ENCODE measurements around the gene NUDC. TPM values are rescaled to one million over a fixed set of nuclear protein-coding genes. Genes with fewer than 3 reads are reported as not detected.

Gene NUDC
- total and polyA plus RNA-seq, 10 of the 15 experiments (the other 5 are each of a cell fraction or from before 2014, with no cell fraction given): 5.5 to 227 (median 67.4) TPM

DNA sequence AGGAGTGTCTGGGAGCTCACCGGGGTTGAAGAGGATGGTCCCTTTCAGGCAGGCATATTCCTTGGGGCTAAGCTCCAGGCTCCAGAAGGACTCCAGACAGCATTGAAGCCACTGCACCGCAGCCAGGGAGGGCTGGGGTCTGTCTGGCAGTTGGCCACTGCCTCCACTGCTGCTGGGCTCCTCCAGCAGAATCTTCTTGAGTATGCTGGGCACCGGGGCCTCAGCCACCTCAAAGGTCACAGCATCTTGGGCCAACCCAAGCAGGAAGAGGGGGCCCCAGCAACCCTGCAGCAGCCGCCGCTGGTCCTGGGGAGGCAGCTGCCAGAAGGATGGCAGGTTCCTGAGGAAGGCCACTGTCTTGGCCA is 8.2 kb upstream of the NUDC start (continued):
- TF ChIP-seq, protein P1, sequence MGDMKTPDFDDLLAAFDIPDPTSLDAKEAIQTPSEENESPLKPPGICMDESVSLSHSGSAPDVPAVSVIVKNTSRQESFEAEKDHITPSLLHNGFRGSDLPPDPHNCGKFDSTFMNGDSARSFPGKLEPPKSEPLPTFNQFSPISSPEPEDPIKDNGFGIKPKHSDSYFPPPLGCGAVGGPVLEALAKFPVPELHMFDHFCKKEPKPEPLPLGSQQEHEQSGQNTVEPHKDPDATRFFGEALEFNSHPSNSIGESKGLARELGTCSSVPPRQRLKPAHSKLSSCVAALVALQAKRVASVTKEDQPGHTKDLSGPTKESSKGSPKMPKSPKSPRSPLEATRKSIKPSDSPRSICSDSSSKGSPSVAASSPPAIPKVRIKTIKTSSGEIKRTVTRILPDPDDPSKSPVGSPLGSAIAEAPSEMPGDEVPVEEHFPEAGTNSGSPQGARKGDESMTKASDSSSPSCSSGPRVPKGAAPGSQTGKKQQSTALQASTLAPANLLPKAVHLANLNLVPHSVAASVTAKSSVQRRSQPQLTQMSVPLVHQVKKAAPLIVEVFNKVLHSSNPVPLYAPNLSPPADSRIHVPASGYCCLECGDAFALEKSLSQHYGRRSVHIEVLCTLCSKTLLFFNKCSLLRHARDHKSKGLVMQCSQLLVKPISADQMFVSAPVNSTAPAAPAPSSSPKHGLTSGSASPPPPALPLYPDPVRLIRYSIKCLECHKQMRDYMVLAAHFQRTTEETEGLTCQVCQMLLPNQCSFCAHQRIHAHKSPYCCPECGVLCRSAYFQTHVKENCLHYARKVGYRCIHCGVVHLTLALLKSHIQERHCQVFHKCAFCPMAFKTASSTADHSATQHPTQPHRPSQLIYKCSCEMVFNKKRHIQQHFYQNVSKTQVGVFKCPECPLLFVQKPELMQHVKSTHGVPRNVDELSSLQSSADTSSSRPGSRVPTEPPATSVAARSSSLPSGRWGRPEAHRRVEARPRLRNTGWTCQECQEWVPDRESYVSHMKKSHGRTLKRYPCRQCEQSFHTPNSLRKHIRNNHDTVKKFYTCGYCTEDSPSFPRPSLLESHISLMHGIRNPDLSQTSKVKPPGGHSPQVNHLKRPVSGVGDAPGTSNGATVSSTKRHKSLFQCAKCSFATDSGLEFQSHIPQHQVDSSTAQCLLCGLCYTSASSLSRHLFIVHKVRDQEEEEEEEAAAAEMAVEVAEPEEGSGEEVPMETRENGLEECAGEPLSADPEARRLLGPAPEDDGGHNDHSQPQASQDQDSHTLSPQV (IDR thresholded peaks at IDR 0.05): no peak
- TF ChIP-seq NFYB (IDR thresholded peaks at IDR 0.05; ENCODE audit: insufficient read depth, low read depth, low read length): no peak
- TF ChIP-seq SUPT20H (IDR thresholded peaks at IDR 0.05; ENCODE audit: borderline replicate concordance, control insufficient read depth, low read depth, low read length): no peak
- TF ChIP-seq GABPA (IDR thresholded peaks at IDR 0.05; ENCODE audit: low read depth): no peak
- no peak for TF ChIP-seq ZNF24 (IDR thresholded peaks at IDR 0.05)
- TF ChIP-seq, protein P2, sequence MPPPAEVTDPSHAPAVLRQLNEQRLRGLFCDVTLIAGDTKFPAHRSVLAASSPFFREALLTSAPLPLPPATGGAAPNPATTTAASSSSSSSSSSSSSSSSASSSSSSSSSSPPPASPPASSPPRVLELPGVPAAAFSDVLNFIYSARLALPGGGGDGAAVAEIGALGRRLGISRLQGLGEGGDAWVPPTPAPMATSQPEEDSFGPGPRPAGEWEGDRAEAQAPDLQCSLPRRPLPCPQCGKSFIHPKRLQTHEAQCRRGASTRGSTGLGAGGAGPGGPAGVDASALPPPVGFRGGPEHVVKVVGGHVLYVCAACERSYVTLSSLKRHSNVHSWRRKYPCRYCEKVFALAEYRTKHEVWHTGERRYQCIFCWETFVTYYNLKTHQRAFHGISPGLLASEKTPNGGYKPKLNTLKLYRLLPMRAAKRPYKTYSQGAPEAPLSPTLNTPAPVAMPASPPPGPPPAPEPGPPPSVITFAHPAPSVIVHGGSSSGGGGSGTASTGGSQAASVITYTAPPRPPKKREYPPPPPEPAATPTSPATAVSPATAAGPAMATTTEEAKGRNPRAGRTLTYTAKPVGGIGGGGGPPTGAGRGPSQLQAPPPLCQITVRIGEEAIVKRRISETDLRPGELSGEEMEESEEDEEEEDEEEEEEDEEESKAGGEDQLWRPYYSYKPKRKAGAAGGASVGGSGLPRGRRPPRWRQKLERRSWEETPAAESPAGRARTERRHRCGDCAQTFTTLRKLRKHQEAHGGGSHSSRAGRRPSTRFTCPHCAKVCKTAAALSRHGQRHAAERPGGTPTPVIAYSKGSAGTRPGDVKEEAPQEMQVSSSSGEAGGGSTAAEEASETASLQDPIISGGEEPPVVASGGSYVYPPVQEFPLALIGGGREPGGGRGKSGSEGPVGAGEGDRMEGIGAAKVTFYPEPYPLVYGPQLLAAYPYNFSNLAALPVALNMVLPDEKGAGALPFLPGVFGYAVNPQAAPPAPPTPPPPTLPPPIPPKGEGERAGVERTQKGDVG (CRISPR knock-in tag; IDR thresholded peaks at IDR 0.05): no peak
- TF ChIP-seq HCFC1 (IDR thresholded peaks at IDR 0.05; ENCODE audit: low read length): no peak
- no peak for TF ChIP-seq HDAC6 (IDR thresholded peaks at IDR 0.05; ENCODE audit: unreplicated experiment)
- no peak for TF ChIP-seq FOXK2 (IDR thresholded peaks at IDR 0.05)
- TF ChIP-seq IRF4 (IDR thresholded peaks at IDR 0.05; ENCODE audit: low read depth, low read length): no peak
- TF ChIP-seq, protein P3, sequence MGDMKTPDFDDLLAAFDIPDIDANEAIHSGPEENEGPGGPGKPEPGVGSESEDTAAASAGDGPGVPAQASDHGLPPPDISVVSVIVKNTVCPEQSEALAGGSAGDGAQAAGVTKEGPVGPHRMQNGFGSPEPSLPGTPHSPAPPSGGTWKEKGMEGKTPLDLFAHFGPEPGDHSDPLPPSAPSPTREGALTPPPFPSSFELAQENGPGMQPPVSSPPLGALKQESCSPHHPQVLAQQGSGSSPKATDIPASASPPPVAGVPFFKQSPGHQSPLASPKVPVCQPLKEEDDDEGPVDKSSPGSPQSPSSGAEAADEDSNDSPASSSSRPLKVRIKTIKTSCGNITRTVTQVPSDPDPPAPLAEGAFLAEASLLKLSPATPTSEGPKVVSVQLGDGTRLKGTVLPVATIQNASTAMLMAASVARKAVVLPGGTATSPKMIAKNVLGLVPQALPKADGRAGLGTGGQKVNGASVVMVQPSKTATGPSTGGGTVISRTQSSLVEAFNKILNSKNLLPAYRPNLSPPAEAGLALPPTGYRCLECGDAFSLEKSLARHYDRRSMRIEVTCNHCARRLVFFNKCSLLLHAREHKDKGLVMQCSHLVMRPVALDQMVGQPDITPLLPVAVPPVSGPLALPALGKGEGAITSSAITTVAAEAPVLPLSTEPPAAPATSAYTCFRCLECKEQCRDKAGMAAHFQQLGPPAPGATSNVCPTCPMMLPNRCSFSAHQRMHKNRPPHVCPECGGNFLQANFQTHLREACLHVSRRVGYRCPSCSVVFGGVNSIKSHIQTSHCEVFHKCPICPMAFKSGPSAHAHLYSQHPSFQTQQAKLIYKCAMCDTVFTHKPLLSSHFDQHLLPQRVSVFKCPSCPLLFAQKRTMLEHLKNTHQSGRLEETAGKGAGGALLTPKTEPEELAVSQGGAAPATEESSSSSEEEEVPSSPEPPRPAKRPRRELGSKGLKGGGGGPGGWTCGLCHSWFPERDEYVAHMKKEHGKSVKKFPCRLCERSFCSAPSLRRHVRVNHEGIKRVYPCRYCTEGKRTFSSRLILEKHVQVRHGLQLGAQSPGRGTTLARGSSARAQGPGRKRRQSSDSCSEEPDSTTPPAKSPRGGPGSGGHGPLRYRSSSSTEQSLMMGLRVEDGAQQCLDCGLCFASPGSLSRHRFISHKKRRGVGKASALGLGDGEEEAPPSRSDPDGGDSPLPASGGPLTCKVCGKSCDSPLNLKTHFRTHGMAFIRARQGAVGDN (IDR thresholded peaks at IDR 0.05): no peak

Data from GM12878 (cell line).